IMR-90 (cell line): Measurements from ENCODE around the gene CRACR2B.

Experiments used
- BHLHE40 ChIP-seq: fragments of 150-350 bp; IDR thresholded peaks from 2 replicates; pipeline ENCODE4 v1.6.1; 2016; ENCODE audit warnings: mild to moderate bottlenecking, low read depth, low read length
- CEBPB ChIP-seq: IDR thresholded peaks from 2 replicates; pipeline ENCODE4 v1.6.1; 2012; ENCODE audit warnings: low read depth, low read length, improper control_type of control experiment
- POLR2A ChIP-seq: IDR thresholded peaks from 2 replicates; pipeline ENCODE4 v1.6.1; 2012; ENCODE audit warnings: mild to moderate bottlenecking, low read depth, low read length
- TF ChIP-seq, protein P1 (sequence below): conservative IDR thresholded peaks from 2 replicates; pipeline ENCODE4 v1.5.1; 2012; ENCODE audit warnings: mild to moderate bottlenecking, low read depth, low read length, improper control_type of control experiment
- TF ChIP-seq, protein P2 (sequence below): fragments of 150-350 bp; IDR thresholded peaks from 2 replicates; pipeline ENCODE4 v1.6.1; 2017; ENCODE audit warnings: mild to moderate bottlenecking, antibody characterized with exemption, low read length, low read depth
- TF ChIP-seq, protein P3 (sequence below): fragments of 150-350 bp; IDR thresholded peaks from 2 replicates; pipeline ENCODE4 v1.6.1; 2016; ENCODE audit warnings: low read depth, mild to moderate bottlenecking, low read length, moderate library complexity, borderline replicate concordance

DNA sequence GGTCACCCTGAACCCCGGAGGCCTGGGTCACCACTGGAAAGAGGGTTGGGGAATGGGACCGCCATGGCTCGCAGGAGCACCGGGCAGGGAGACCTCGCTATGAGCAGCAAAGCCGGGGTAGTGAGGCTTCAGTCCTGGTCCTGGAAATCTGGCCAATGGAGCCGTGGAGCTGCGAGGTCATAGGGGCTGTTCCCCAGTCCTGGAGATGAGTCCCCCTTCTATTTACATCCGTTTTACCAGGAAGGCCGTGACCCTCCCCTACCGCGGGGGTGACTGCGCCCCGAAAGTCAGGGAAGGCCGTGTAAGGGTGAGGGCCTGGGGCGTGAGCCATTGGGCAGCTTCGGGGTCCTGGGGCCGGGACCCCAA is 23.1 kb upstream of the CRACR2B start:
- TF ChIP-seq, protein P1, sequence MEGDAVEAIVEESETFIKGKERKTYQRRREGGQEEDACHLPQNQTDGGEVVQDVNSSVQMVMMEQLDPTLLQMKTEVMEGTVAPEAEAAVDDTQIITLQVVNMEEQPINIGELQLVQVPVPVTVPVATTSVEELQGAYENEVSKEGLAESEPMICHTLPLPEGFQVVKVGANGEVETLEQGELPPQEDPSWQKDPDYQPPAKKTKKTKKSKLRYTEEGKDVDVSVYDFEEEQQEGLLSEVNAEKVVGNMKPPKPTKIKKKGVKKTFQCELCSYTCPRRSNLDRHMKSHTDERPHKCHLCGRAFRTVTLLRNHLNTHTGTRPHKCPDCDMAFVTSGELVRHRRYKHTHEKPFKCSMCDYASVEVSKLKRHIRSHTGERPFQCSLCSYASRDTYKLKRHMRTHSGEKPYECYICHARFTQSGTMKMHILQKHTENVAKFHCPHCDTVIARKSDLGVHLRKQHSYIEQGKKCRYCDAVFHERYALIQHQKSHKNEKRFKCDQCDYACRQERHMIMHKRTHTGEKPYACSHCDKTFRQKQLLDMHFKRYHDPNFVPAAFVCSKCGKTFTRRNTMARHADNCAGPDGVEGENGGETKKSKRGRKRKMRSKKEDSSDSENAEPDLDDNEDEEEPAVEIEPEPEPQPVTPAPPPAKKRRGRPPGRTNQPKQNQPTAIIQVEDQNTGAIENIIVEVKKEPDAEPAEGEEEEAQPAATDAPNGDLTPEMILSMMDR = no peak
- TF ChIP-seq POLR2A (no peak), CEBPB (no peak), BHLHE40 (no peak)
- TF ChIP-seq, protein P2, sequence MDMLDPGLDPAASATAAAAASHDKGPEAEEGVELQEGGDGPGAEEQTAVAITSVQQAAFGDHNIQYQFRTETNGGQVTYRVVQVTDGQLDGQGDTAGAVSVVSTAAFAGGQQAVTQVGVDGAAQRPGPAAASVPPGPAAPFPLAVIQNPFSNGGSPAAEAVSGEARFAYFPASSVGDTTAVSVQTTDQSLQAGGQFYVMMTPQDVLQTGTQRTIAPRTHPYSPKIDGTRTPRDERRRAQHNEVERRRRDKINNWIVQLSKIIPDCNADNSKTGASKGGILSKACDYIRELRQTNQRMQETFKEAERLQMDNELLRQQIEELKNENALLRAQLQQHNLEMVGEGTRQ = no peak
- TF ChIP-seq, protein P3, sequence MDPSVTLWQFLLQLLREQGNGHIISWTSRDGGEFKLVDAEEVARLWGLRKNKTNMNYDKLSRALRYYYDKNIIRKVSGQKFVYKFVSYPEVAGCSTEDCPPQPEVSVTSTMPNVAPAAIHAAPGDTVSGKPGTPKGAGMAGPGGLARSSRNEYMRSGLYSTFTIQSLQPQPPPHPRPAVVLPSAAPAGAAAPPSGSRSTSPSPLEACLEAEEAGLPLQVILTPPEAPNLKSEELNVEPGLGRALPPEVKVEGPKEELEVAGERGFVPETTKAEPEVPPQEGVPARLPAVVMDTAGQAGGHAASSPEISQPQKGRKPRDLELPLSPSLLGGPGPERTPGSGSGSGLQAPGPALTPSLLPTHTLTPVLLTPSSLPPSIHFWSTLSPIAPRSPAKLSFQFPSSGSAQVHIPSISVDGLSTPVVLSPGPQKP = no peak
